T-helper 1 cell treated with Interleukin-12 subunit alpha and Interleukin-12 subunit beta and Interleukin-4 antibody, amounts not matched to agents 30 μg/mL and 1 μg/mL, for 36 hours (primary cell): ENCODE results near the gene DEPP1.
A peak's percentile ranks its signal among the peaks of the same experiment; 100 is the strongest.

Experiments used
- H3K27ac Mint-ChIP-seq: one replicate; pipeline ENCODE4 v1.8.0; 2021; ENCODE audit warnings: mild to moderate bottlenecking, mixed read lengths
- H3K27me3 Mint-ChIP-seq: one replicate; pipeline ENCODE4 v1.8.0; 2021; ENCODE audit warnings: low read depth, mixed read lengths
- H3K36me3 Mint-ChIP-seq: one replicate; pipeline ENCODE4 v1.8.0; 2021; ENCODE audit warnings: low read depth, mixed read lengths
- H3K4me1 Mint-ChIP-seq: one replicate; pipeline ENCODE4 v1.8.0; 2021; ENCODE audit warnings: low read depth, mixed read lengths
- H3K4me3 Mint-ChIP-seq: one replicate; pipeline ENCODE4 v1.8.0; 2021; ENCODE audit warnings: mild to moderate bottlenecking, moderate library complexity, mixed read lengths
- H3K9me3 Mint-ChIP-seq: one replicate; pipeline ENCODE4 v1.8.0; 2021; ENCODE audit warnings: mixed read lengths

The DEPP1 gene

GRCh38 chr10:44986670-44987069 lies 8.1 kb upstream of the DEPP1 start:
- peaks cover 16% of the 10 kb centered on the region for H3K27me3 Mint-ChIP-seq
- H3K4me3 Mint-ChIP-seq, result no peak overlapping the region
- H3K27ac Mint-ChIP-seq, result no peak overlapping the region
- H3K36me3 Mint-ChIP-seq, result no peaks in the 10 kb centered on the region
- H3K4me1 Mint-ChIP-seq, result peaks cover 4% of the 10 kb centered on the region
- no peaks in the 10 kb centered on the region for H3K9me3 Mint-ChIP-seq

DNA sequence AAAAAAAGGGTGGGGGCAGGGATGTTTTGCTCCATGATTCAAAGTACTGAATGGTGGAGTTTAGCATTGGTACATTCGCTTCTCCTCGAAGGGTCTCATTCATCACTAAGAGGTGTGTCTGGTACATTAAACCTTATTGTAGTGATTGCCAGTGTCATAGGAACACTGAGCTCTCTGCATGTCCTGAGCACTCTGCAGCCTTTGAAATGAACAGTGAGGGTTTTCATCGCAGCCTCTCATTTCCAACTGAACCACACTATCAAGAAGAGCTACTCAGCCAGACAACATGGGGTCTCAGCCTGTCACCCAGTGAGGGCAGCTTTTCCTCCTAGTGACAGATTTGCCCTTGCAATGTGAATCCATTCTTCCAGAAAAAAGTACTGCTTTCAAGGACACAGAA lies 7.6 kb upstream of the DEPP1 start:
- Mint-ChIP-seq H3K36me3 (no peaks in the 10 kb centered on the region), H3K4me1 (peaks cover 5% of the 10 kb centered on the region), H3K9me3 (no peaks in the 10 kb centered on the region), H3K27me3 (peaks cover 16% of the 10 kb centered on the region), H3K27ac (no peak overlapping the region), H3K4me3 (no peak overlapping the region)

DNA sequence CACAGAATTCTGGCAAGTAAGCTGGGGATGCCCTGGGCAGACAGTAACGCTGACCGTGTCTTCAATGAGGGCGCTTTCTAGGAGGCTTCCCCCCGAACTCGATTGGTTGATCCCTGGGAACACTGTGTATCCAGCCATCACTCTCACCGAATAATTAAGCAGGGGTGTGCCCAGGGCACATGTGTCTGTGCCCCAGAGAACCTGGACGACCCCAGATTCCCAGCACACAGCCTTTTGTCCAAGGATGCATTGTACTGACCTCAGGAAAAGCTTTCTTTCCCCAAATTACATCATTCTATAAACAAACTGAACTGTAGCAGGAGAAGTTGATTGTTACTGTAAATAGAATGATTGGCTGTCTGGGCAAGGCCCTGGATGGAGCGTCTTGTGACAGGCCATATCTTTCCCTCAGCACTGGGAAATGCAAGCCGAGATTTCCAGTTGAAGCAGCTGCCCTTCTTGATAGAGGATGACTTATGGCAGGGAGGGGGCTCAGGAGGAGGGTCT lies 6.6 kb upstream of the DEPP1 start:
- Mint-ChIP-seq H3K4me3 (no peak overlapping the region), H3K36me3 (no peaks in the 10 kb centered on the region), H3K9me3 (no peaks in the 10 kb centered on the region), H3K27ac (no peak overlapping the region), H3K4me1 (peaks cover 12% of the 10 kb centered on the region), H3K27me3 (peaks cover 16% of the 10 kb centered on the region)

- Mint-ChIP-seq H3K27ac (no peak overlapping the region), H3K36me3 (no peaks in the 10 kb centered on the region), H3K4me3 (no peak overlapping the region), H3K4me1 (peaks cover 12% of the 10 kb centered on the region), H3K9me3 (no peaks in the 10 kb centered on the region), H3K27me3 (peaks cover 16% of the 10 kb centered on the region)
Observed at GRCh38 chr10:44984671-44985101, 6.1 kb upstream of the DEPP1 start.

- Mint-ChIP-seq H3K4me3 (no peak overlapping the region), H3K4me1 (peaks cover 17% of the 10 kb centered on the region), H3K27ac (no peak overlapping the region), H3K9me3 (no peaks in the 10 kb centered on the region), H3K36me3 (no peaks in the 10 kb centered on the region), H3K27me3 (peaks cover 10% of the 10 kb centered on the region)
Observed at GRCh38 chr10:44983895-44984278, 5.3 kb upstream of the DEPP1 start.

- Mint-ChIP-seq H3K27me3 (peaks cover 5% of the 10 kb centered on the region), H3K9me3 (no peaks in the 10 kb centered on the region), H3K27ac (no peak overlapping the region), H3K4me1 (peaks cover 21% of the 10 kb centered on the region), H3K4me3 (no peak overlapping the region), H3K36me3 (no peaks in the 10 kb centered on the region)
Observed at GRCh38 chr10:44983066-44983894, 4.7 kb upstream of the DEPP1 start.

DNA sequence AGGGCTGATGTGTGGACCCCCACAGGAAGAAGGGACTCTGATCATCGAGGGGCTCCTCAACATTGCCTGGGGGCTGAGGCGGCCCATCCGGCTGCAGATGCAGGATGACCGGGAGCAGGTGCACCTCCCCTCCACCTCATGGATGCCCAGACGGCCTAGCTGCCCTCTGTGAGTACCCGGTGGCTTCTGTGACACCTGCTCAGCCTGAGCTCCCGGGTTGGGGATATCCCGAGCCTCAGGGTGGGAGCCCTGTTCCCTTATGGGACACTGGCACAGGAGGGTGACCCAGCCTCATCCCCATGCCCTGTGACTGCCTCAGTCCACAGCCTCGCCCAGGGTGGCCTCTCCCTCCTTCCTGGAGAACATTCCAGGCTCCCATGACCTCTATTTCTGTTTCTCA lies 3.9 kb upstream of the DEPP1 start:
- Mint-ChIP-seq H3K4me3 (no peak overlapping the region), H3K27me3 (peaks cover 4% of the 10 kb centered on the region), H3K36me3 (no peaks in the 10 kb centered on the region), H3K9me3 (no peaks in the 10 kb centered on the region), H3K4me1 (peaks cover 24% of the 10 kb centered on the region), H3K27ac (no peak overlapping the region)

- Mint-ChIP-seq H3K36me3 (peaks cover under 1% of the 10 kb centered on the region), H3K9me3 (no peaks in the 10 kb centered on the region), H3K27ac (no peak overlapping the region), H3K4me3 (no peak overlapping the region), H3K4me1 (peaks cover 26% of the 10 kb centered on the region), H3K27me3 (peaks cover 4% of the 10 kb centered on the region)
Observed at GRCh38 chr10:44982114-44982460, 3.5 kb upstream of the DEPP1 start.

GRCh38 chr10:44981172-44982113 lies 2.8 kb upstream of the DEPP1 start:
- no peak overlapping the region for H3K4me3 Mint-ChIP-seq
- H3K9me3 Mint-ChIP-seq, result no peaks in the 10 kb centered on the region
- peaks cover 3% of the 10 kb centered on the region for H3K36me3 Mint-ChIP-seq
- H3K27me3 Mint-ChIP-seq, result peaks cover 4% of the 10 kb centered on the region
- H3K4me1 Mint-ChIP-seq, result peaks cover 32% of the 10 kb centered on the region
- H3K27ac Mint-ChIP-seq, result no peak overlapping the region

- no peak overlapping the region for H3K27ac Mint-ChIP-seq
- H3K4me3 Mint-ChIP-seq, result no peak overlapping the region
- peaks cover 3% of the 10 kb centered on the region for H3K36me3 Mint-ChIP-seq
Observed at GRCh38 chr10:44980309-44981171, 1.9 kb upstream of the DEPP1 start.

DNA sequence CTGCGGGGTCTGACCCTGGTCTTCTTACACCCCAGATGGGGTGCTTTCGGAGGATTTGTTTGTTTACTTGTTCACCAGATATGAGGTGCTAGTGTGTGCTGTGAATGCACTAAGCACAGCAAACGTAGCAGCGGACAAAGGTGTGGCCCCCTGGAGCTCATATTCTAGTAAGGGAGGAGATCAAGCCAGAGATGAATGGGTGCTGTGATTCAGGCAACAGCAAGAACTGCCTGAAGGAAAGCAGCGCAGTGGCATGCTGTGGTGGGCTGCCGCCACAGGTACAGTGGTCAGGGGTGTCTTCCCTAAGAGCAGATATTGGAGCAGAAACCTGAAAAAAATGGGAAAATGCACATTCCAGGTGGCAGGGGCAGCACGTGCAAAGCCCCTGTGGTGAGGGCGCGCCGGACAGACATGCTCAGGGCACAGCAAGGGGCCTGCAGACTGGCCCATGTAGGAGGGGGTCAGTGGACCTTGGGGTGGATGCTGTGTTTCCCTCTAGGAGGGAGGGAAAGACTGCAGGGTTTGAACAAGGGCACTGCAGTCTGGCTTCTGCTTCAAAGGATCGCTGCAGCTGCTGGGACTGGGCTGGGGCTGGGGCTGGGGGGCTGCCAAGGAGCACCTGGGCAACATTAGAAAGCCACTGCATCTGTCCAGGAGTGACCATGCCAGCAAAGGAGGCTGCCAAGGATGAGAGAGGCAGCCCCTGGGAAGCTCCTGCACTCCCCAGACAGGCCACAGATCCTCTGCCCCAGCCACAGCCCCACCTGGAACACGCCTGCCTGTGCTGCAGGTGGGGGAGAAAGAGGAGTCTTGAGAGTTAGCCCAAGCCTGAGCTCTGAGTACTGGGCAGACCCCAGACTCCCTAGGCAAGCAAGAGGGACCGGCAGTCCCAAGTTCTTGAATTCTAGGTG lies 927 bp upstream of the DEPP1 start:
- peaks cover 3% of the 10 kb centered on the region for H3K36me3 Mint-ChIP-seq
- H3K9me3 Mint-ChIP-seq, result no peaks in the 10 kb centered on the region
- no peaks in the 10 kb centered on the region for H3K27me3 Mint-ChIP-seq
- H3K4me1 Mint-ChIP-seq, result peaks cover 36% of the 10 kb centered on the region
- no peak overlapping the region for H3K27ac Mint-ChIP-seq
- H3K4me3 Mint-ChIP-seq, result no peak overlapping the region

More at GRCh38 chr10:44980309-44981171, 1.9 kb upstream of the DEPP1 start:
- Mint-ChIP-seq H3K4me1 (peaks cover 36% of the 10 kb centered on the region), H3K27me3 (peaks cover 4% of the 10 kb centered on the region), H3K9me3 (no peaks in the 10 kb centered on the region)

DNA sequence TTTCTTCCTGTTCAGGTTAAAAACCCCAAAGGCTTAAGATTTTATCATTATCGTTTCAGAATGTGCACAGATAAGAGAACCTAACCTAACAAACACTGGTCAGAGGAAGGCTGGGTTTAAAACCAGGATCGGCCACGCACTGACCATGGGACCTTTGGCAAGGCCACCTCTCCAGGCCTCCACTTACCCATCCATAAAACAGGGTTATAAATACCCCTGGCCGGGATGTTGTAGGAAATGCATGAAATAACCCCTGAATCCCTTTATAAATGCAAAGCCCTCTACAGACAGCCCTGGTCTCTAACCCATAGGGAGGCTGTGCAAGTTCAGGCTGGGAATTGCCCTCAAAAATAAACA lies 418 bp downstream of the DEPP1 start:
- Mint-ChIP-seq H3K4me1 (peaks cover 44% of the 10 kb centered on the region), H3K9me3 (no peaks in the 10 kb centered on the region), H3K27ac (peak overlapping the region; percentile 67), H3K27me3 (no peaks in the 10 kb centered on the region), H3K4me3 (peak overlapping the region; percentile 80), H3K36me3 (peaks cover 3% of the 10 kb centered on the region)
